Neural cell (in vitro differentiated cells): Measurements from ENCODE around the gene ATF6. TPM values are rescaled to one million over a fixed set of nuclear protein-coding genes. Genes with fewer than 3 reads are reported as not detected.

Experiments
- H2AFZ ChIP-seq: fragments of 200-600, 300-800 bp; sonication (generic), shearing (Covaris generic); 2 replicates; pipeline ENCODE4 v1.6.0; 2014; ENCODE audit warnings: low read depth, mild to moderate bottlenecking, antibody characterized with exemption, low read length, moderate library complexity
- H3F3A ChIP-seq: fragments of 200-600 bp; shearing (Covaris generic); 2 replicates; pipeline ENCODE4 v1.6.1; 2016; ENCODE audit warnings: mild to moderate bottlenecking, moderate library complexity, mixed read lengths, antibody characterized with exemption, low read length; ENCODE audit not compliant: insufficient read depth, poor library complexity, severe bottlenecking
- H3K27ac ChIP-seq: fragments of 200-600, 300-800 bp; sonication (generic), shearing (Covaris generic); 2 replicates; pipeline ENCODE4 v1.5.1; 2014; ENCODE audit warnings: mild to moderate bottlenecking, low read length, moderate library complexity
- H3K27me3 ChIP-seq: fragments of 300-800, 200-600 bp; sonication (generic), shearing (Covaris generic); 2 replicates; pipeline ENCODE4 v1.6.0; 2014; ENCODE audit warnings: mild to moderate bottlenecking, low read depth, low read length, moderate library complexity; ENCODE audit not compliant: insufficient read depth
- H3K36me3 ChIP-seq: fragments of 300-800, 200-600 bp; sonication (generic), shearing (Covaris generic); 2 replicates; pipeline ENCODE4 v1.5.1; 2014; ENCODE audit warnings: mild to moderate bottlenecking, antibody characterized with exemption, low read length, moderate library complexity; ENCODE audit not compliant: insufficient read depth
- H3K4me2 ChIP-seq: fragments of 300-800, 200-600 bp; sonication (generic), shearing (Covaris generic); 2 replicates; pipeline ENCODE4 v1.6.0; 2014; ENCODE audit warnings: mild to moderate bottlenecking, low read length
- H3K4me3 ChIP-seq: fragments of 300-800, 200-600 bp; sonication (generic), shearing (Covaris generic); 2 replicates; pipeline ENCODE4 v1.5.1; 2014; ENCODE audit warnings: mild to moderate bottlenecking, low read length, moderate library complexity
- H3K79me2 ChIP-seq: fragments of 200-600 bp; shearing (Covaris generic); replicated peaks from 2 replicates; pipeline ENCODE4 v1.6.0; 2014; ENCODE audit warnings: mild to moderate bottlenecking, low read length, moderate library complexity; ENCODE audit not compliant: insufficient read depth
- H3K9ac ChIP-seq: fragments of 300-800, 200-600 bp; sonication (generic), shearing (Covaris generic); 2 replicates; pipeline ENCODE4 v1.6.1; 2016; ENCODE audit warnings: mild to moderate bottlenecking, low read length, mixed read lengths
- H3K9me2 ChIP-seq: fragments of 200-600 bp; shearing (Covaris generic); 2 replicates; pipeline ENCODE4 v1.6.1; 2016; ENCODE audit warnings: mild to moderate bottlenecking, low read length, mixed read lengths; ENCODE audit not compliant: insufficient read depth
- H3K9me3 ChIP-seq: fragments of 200-600, 300-800 bp; sonication (generic), shearing (Covaris generic); 2 replicates; pipeline ENCODE4 v1.6.1; 2016; ENCODE audit warnings: mild to moderate bottlenecking, mixed run types, low read length, moderate library complexity, mixed read lengths
- H4K20me1 ChIP-seq: fragments of 200-600 bp; shearing (Covaris generic); 2 replicates; pipeline ENCODE4 v1.6.1; 2016; ENCODE audit warnings: mild to moderate bottlenecking, mixed run types; ENCODE audit not compliant: insufficient read depth
- CTCF ChIP-seq: fragments of 450-650 bp; IDR thresholded peaks from 2 replicates; pipeline ENCODE4 v1.5.1; 2014; ENCODE audit warnings: antibody characterized with exemption, mild to moderate bottlenecking, moderate library complexity; ENCODE audit not compliant: poor library complexity, severe bottlenecking
- EZH2 ChIP-seq: fragments of 200-600, 300-800 bp; shearing (Covaris generic), sonication (generic); IDR thresholded peaks from 2 replicates; pipeline ENCODE4 v1.6.1; 2014; ENCODE audit warnings: antibody characterized with exemption, low read length, borderline replicate concordance, mild to moderate bottlenecking; ENCODE audit not compliant: insufficient read depth, poor library complexity, severe bottlenecking
- MXI1 ChIP-seq: fragments of 450-650 bp; conservative IDR thresholded peaks from 2 replicates; pipeline ENCODE4 v1.6.1; 2014; ENCODE audit warnings: antibody characterized with exemption, mild to moderate bottlenecking; ENCODE audit not compliant: poor library complexity, severe bottlenecking
- POLR2AphosphoS5 ChIP-seq: IDR thresholded peaks from 2 replicates; pipeline ENCODE4 v1.6.1; 2012
- RAD21 ChIP-seq: fragments of 450-650 bp; conservative IDR thresholded peaks from 2 replicates; pipeline ENCODE4 v1.6.1; 2014; ENCODE audit warnings: antibody characterized with exemption, mild to moderate bottlenecking, moderate library complexity
- REST ChIP-seq: IDR thresholded peaks from 2 replicates; pipeline ENCODE4 v1.6.1; 2012; ENCODE audit warnings: borderline replicate concordance
- SMC3 ChIP-seq: fragments of 450-650 bp; conservative IDR thresholded peaks from 2 replicates; pipeline ENCODE4 v1.6.1; 2014; ENCODE audit warnings: antibody characterized with exemption, mild to moderate bottlenecking, moderate library complexity; ENCODE audit not compliant: poor library complexity
- TAF1 ChIP-seq: IDR thresholded peaks from 2 replicates; pipeline ENCODE4 v1.6.1; 2012; ENCODE audit warnings: low read depth
- polyA plus RNA-seq: library from polyadenylated mRNA; depleted of rRNA; stranded (reverse); fragments of >200 nt; gene quantifications from 2 replicates; pipeline ENCODE4 v1.2.3, GENCODE V29; 2014

ATF6 gene
- polyA plus RNA-seq, 1 donor from 2014 or later, result 16.6 TPM

- H3K27ac ChIP-seq, result no peak overlapping the region
- H3K9me3 ChIP-seq, result no peaks in the 10 kb centered on the region
- H2AFZ ChIP-seq, result no peak overlapping the region
- H3K79me2 ChIP-seq, result no peaks in the 10 kb centered on the region
- H4K20me1 ChIP-seq, result no peaks in the 10 kb centered on the region
- H3K27me3 ChIP-seq, result no peaks in the 10 kb centered on the region
- H3F3A ChIP-seq, result no peaks in the 10 kb centered on the region
- no peaks in the 10 kb centered on the region for H3K36me3 ChIP-seq
- no peak overlapping the region for H3K4me3 ChIP-seq
- no peaks in the 10 kb centered on the region for H3K9me2 ChIP-seq
- H3K9ac ChIP-seq, result no peak overlapping the region
- no peak overlapping the region for H3K4me2 ChIP-seq
- TF ChIP-seq RAD21, result peak; percentile 81
- TF ChIP-seq REST, result no peak
- peak; percentile 78 for TF ChIP-seq CTCF
- peak; percentile 87 for TF ChIP-seq SMC3
- TF ChIP-seq POLR2AphosphoS5, result no peak
Measured at GRCh38 chr1:161792740-161793139, 26.6 kb downstream of the ATF6 start.

- H4K20me1 ChIP-seq, result no peaks in the 10 kb centered on the region
- H2AFZ ChIP-seq, result no peak overlapping the region
- no peaks in the 10 kb centered on the region for H3K9me2 ChIP-seq
- H3F3A ChIP-seq, result no peaks in the 10 kb centered on the region
- no peaks in the 10 kb centered on the region for H3K9me3 ChIP-seq
- H3K36me3 ChIP-seq, result peaks cover 12% of the 10 kb centered on the region
- TF ChIP-seq MXI1, result no peak
- no peak for TF ChIP-seq CTCF
- H3K27ac ChIP-seq, result no peak overlapping the region
- H3K79me2 ChIP-seq, result no peaks in the 10 kb centered on the region
- no peak overlapping the region for H3K9ac ChIP-seq
- H3K4me2 ChIP-seq, result no peak overlapping the region
- no peaks in the 10 kb centered on the region for H3K27me3 ChIP-seq
- H3K4me3 ChIP-seq, result no peak overlapping the region
Measured at GRCh38 chr1:161799792-161800191, 33.7 kb downstream of the ATF6 start.

- H3K4me2 ChIP-seq, result no peak overlapping the region
- no peaks in the 10 kb centered on the region for H3K27me3 ChIP-seq
- no peak overlapping the region for H3K9ac ChIP-seq
- H3F3A ChIP-seq, result no peaks in the 10 kb centered on the region
- no peaks in the 10 kb centered on the region for H3K9me2 ChIP-seq
- peaks cover 12% of the 10 kb centered on the region for H3K36me3 ChIP-seq
- H2AFZ ChIP-seq, result no peak overlapping the region
- H4K20me1 ChIP-seq, result no peaks in the 10 kb centered on the region
- no peak overlapping the region for H3K27ac ChIP-seq
- no peak overlapping the region for H3K4me3 ChIP-seq
- no peaks in the 10 kb centered on the region for H3K9me3 ChIP-seq
- H3K79me2 ChIP-seq, result no peaks in the 10 kb centered on the region
- TF ChIP-seq RAD21, result no peak
- no peak for TF ChIP-seq MXI1
- no peak for TF ChIP-seq EZH2
- TF ChIP-seq TAF1, result no peak
- TF ChIP-seq POLR2AphosphoS5, result no peak
- TF ChIP-seq CTCF, result no peak
- no peak for TF ChIP-seq SMC3
- no peak for TF ChIP-seq REST
Measured at GRCh38 chr1:161801955-161802354, 35.8 kb downstream of the ATF6 start.
